GM19324 (cell line): ENCODE measurements around the gene PKD2.
"Not testable (repeated sequence)": the region's sequence is repeated elsewhere in the genome, so short reads cannot be mapped to it uniquely, and the experiment has no call there.

Experiments used
- ATAC-seq: cut with Tn5 transposase; IDR thresholded peaks from one replicate; pipeline ENCODE4 v1.9.1; 2021; ENCODE audit warnings: mild to moderate bottlenecking, moderate library complexity; ENCODE audit not compliant: unreplicated experiment, low FRiP score

PKD2 gene

DNA sequence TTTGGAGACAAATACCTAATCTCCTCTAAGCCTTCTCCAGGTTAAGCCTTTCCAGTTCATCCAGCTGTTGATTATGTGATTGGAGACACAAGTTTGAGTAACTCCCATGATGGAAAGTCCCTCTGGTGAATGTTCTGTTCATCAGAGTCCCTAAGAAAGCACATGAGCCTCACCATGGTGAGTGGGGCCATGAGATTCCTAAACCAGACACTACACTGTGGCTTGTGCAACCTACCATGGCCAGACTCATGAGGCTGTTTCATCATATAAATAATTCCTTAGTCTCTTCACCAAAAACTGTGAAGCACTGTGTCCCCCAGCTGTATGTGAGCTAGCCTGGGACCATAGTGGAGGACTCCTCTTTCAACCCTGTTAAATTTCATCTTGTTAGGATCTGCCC, 14.4 kb downstream of the PKD2 start:
- no peak for ATAC-seq

DNA sequence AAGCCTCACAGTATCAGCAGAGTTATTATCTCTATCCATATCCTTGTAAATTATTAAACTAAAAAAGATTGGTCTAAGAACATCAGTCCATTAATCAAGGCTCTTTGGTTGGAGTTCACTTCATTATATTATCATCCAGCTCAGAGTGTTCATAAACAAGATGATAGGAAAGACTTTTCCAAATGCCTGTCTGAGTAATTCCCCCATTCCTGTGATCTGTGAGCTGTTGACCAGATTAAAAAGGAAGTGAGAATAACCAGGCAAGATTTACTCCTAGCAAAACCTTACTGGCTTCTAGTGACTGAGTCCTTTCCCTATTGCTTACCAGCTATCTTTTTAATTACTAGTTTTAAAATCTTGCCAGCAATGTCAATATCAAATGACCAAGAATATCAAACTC, 14.9 kb downstream of the PKD2 start:
- ATAC-seq = no peak

DNA sequence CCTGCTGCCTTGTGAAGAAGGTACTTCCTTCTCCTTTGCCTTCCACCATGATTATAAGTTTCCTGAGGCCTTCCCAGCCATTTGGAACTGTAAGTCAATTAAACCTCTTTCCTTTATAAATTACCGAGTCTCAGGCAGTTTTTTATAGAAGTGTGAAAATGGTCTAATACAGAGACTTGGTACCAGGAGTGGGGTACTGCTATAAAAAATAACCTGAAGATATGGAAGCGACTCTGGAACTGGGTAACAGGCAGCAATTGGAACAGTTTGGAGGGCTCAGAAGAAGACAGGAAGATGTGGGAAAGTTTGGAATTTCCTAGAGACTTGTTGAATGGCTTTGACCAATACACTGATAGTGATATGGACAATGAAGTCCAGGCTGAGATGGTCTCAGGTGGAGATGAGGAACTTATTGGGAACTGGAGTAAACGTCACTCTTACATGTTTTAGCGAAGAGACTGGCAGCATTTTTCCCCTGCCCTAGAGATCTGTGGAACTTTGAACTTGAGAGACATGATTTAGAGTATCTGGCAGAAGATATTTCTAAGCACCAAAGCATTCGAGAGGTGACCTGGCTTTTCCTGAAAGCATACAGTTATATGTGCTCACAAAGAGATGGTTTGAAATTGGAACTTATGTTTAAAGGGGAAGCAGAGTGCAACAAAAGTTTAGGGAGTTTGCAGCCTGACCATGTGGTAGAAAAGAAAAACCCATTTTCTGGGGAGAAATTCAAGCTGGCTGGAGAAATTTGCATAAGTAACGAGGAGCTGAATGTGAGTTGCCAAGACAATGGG, 18.6 kb downstream of the PKD2 start:
- not testable (repeated sequence) for ATAC-seq

DNA sequence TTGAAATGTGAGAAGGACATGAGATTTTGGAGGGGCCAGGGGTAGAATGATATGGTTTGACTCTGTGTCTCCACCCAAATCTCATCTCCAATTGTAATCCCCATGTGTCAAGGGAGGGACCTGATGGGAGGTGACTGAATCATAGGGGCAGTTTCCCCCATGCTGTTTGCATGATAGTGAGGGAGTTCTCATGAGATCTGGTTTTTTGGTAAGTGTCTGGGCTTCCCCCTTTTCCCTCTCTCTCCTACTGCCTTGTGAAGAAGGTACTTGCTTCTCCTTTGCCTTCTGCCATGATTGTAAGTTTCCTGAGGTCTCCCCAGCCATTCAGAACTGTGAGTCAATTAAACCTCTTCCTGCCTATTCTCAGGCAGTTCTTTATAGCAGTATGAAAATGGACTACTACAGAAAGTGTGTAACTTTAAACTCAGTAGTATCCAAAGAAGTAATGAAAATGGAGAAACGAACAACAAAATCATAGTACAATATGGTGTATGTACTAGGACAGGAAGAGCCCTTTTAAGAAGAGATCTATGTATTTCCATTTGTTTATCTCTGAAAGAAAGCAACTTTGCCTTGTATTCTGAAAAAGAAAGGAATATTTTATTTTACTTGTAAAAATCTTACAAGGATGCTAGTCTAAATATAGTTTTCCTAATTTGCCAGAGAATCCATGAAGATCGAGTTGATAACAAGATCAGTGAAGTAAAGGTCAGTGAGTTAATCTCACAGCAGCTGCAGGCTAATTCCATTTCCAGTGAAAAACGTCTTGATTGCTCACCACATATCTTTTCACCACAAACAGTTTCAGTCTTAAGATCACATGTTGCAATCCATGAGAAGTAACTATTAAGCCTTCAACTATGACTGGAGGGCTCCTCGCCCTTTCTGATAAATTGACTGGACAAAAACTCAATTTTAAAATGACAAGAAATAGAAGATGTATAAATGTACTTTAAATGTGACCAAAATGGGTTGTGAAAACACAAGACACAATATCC, 20.5 kb downstream of the PKD2 start:
- no peak for ATAC-seq

DNA sequence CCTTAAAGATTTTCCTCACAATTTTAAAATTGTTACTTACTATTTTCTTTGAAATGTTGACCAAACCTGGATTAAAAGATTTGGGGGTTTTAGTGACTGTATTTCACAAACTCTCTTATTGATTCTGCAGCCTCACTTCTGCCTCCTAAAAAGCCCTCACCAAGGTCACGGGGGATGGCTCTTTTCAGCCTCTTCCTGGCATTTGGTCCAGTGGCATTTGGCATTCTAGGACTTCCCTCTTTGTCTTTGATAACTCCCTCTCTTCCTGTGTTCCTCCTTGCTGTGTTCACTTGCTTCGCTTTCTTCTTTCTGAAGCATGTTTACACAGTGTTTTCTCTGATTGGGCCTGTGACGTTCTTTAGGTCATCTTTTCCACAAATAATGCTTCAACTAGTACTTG, 21.5 kb downstream of the PKD2 start:
- no peak for ATAC-seq

DNA sequence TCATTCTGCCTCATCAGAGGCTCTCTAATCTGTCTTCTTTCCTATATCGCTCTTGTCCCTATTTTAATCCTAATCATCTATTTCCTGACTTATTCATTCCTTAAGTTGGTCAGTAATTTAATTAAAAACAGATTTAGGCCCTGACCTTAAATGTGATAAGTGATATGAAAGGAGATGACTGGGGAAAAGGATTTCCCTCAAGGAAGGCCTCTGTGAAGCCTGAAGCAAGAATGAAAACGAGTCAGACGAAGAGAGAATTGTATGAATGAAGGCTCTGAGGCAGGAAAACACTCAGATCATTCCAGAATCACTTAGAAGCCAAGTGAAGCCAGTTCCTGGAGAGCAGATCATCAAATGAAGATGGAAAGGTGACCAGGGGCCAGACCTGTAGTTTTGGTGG, 22.1 kb downstream of the PKD2 start:
- ATAC-seq = no peak

DNA sequence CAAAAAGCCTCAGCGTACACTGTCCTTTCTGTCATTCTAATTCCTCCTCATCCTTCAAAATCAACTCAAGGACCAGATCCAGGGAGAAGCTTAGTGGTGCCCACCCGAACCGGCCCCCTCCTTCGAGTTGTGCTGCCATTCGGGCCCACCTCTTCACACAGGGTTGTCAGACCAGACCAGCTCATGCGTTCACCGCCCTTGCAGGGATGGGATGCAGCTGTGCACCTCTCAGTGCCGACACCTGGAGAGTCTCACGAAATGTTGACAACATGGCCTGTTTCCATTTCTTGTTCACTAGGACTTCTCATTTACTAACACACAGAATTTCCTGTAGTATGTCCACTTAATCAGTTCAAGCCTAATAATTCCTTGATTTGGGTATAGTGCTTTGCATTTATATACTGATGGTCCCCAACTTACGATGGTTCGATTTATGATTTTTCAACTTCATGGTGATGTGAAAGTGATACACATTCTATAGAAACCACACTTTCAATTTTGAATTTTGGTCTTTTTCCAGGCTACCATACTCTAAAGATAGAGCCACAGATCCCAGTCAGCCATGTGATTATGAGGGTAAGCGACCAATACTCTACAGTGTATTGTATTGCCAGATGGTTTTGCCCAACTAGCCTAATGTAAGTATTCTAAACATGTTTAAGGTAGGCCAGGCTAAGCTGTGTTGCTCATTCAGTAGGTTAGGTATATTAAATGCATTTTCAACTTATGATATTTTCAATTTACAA, 23.3 kb downstream of the PKD2 start:
- no peak for ATAC-seq

DNA sequence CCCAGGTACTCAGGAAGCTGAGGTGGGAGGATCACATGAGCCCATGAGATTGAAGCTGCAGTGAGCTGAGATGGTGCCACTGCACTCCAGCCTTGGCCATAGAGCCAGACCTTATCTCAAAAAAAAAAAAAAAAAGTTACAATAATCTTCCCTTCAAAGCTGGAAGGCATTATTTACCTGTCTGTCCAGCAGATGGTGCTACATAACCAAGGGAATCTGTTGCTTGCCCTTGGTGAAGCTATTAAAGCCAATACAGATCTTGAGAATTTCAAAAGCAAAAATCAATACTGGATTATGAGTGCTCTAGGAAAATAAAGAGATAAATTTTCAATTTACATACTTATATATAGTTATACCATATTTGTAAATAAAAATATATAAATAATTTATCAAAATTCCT, 25.9 kb downstream of the PKD2 start:
- ATAC-seq = no peak

DNA sequence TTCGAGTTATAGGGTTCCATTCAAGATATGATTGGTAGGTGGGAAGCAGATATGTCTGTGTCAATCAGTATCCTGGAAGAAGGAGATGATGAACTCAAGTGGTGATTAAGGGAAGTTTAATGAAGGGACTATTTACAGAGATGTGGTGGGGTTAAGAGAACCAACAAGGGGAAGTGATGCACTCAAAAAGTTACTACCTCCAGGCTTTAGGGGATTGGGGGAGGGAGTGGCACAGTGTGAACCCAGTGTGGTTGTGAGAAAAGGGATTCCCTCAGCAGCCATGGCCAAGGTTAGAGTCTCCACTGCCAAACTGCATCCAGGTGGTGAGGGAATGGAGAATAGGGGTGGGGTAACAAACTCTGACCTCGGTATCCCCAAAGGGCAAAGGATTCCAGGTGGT, 27.9 kb downstream of the PKD2 start:
- no peak for ATAC-seq

DNA sequence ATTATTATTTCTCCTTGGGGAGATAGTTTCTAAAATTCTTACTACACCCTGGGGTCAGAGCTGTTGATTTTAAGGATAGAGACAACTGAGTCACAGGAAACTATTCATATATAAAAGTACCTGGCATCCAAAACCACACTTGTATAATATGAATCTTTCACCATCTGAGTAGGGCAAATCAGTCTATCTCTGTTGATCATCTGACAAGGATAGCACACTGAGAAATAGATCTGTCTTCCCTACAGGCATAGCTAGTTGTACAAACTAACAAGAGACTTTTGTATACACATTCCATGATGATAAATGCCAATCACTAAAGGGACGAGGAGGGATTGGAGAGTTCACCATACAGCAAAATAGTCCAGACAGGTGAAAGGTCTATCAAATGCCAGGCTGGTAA, 30.0 kb downstream of the PKD2 start:
- ATAC-seq = no peak

DNA sequence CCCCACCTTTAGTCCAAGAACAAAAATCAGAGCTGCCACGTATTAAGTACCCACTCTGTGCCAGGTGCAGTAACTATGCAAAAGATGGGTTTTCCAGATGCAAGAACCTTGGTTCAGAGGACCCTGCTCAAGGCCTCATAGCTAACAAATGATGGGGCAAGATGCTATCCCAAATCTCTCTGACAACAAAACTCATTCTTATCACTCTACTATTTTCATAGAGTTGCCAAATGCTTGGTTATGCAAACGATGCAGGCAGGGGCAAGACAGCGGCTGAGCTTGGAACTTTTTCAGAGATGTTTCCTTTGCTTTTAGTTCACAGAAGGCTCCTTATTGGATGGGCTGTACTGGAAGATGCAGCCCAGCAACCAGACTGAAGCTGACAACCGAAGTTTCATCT, 30.5 kb downstream of the PKD2 start:
- ATAC-seq = no peak

DNA sequence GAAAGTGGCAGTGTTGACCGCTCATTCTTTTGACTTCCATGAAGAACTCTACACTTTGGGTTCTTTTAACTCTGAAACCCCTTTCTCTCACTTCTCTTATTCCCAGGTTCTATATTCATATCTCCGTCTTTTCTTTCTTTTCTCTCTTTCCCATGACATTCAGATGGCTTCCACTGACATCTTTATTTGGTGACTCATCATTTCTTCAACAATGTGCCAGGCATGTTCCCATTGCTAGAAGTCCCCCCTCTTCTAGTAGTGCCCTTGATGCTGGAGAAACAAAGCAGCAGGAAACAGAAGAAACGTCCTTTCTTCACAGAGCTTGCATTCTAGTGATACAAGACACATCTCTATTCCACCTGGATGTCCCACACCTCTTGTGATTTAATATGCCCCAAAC, 33.3 kb downstream of the PKD2 start:
- no peak for ATAC-seq

DNA sequence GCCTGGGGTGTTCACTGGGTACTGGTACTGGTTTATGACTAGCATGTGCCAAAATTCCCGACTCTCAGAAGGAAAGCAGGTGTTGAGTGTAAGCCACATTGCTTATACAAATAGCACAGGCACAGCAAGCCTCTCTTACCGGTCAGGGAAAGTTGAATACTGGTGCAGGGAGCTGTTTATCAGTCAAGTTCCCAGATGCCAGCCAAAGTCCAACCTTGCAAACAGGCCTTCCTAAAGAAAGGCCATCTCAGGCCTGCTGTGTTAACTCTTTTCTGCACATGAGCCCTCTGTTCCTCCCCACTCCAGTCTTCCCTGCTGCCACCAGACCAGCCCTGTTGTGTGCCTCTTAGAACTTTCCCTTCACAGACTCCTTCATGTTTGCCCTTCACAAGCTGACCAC, 34.2 kb downstream of the PKD2 start:
- no peak for ATAC-seq

DNA sequence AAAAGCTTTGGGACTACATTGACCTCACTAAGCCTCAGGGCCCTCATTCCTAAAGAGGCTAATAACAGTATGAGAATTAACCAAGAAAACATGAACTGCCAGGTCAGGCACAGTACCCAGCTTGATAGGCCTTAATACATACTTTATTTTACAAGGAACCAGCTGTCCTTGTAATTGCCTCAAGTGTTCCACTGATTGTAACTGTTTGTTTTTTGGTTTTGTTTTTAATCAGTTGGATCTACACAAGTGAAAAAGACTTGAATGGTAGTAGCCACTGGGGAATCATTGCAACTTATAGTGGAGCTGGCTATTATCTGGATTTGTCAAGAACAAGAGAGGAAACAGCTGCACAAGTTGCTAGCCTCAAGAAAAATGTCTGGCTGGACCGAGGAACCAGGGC, 35.6 kb downstream of the PKD2 start:
- no peak for ATAC-seq

DNA sequence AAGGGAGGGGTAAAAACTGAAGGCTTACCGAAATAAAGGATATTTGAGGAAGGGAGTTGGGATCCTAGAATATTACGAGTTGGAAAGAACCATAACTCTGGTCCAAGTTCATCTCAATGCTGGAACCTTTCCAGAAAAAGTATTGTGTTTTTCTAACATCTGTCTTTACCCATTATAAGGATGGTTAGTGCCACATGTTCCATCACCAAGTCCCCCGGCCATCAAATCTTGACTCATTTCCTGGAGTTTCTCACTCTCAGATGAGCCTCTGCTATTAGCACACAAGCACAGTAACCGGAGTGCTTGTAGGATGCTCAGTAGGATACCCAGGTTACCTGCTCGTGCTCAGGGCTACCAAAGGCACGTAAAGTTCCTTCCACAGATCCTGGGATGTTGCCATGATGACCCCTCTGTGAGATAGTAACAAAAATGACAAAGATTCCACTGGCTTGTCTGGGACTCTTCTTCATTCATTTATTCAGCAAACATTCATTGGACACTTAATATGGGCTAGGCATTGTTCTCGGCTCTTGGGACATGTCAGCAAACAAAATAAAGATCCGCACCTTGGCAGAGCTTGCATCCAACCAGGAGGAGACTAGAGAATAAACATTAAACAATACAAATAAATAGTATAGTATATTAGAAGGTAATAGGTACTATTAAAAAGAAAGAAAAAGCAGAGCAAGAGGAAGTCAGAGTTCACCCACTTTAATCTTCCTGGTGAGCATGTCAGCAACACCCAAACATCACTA, 36.3 kb downstream of the PKD2 start:
- ATAC-seq = no peak

DNA sequence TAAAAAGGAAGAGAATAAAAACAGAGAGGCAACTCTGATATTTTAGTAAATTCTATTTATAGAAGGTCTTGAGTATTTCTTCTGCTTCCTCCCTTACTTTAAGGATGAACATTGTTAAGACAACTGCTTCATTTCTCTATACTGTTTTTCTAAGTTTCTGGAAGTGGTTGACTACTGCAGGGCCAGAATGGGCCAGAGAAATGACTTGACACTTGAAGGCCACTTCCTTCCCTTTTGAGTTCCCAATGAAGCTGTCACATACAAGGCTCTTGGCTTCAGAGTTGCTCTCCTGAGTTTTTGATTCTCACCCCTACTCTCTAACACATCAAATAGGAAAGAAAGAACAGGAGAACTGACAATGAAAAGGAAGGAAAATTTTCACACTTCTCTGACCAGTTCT, 37.6 kb downstream of the PKD2 start:
- no peak for ATAC-seq

DNA sequence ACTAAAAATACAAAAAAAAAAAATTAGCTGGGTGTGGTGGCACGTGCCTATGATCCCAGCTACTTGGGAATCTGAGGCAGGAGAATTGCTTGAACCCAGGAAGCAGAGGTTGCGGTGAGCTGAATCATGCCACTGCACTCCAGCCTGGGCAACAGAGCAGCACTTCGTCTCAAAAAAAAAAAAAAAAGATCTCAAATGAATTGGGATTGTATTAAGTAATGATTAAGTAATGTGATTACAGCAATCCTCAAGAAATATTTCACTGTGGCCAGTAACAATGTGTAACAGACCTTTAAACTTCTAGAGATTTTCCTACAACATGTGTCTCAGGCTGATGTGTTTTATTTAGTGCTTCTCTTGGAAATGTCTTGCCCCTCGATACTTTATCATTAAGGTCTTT, 46.8 kb downstream of the PKD2 start:
- no peak for ATAC-seq

DNA sequence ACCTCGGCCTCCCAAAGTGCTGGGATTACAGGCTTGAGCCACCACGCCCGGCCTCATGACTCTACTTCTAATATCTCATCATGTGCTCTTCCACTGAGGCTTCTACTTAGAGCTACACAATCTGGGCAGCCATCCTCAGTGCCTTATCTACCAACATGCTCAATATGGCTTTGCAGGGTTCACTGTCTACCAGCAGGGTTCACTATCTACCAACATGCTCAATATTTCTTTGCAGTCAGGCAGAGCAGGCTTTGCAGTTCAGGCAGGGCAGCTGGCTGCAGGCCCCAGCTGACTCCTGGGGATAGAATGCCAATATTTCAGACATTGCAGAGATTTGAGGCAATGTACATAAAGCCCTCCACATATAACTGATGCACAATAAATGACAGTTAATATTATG, 47.5 kb downstream of the PKD2 start:
- ATAC-seq = no peak

DNA sequence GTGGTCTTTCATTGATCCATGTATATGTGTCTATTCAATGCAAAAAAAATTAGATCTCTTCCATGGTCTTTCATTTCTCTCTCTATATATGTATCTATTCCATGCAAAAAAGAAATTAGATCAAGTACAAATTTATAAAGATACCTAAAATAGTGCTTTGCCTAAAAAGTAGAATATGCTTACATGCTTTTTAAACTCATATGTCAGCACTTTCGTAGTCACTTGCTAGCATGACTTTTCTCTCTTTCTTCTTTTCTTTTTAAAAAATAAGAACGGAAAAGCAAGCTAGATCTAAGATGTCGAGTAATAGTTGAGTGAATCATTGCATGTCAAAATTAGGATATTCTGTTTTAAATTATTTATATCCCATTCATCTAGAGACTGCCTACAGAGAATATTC, 50.9 kb downstream of the PKD2 start:
- no peak for ATAC-seq

DNA sequence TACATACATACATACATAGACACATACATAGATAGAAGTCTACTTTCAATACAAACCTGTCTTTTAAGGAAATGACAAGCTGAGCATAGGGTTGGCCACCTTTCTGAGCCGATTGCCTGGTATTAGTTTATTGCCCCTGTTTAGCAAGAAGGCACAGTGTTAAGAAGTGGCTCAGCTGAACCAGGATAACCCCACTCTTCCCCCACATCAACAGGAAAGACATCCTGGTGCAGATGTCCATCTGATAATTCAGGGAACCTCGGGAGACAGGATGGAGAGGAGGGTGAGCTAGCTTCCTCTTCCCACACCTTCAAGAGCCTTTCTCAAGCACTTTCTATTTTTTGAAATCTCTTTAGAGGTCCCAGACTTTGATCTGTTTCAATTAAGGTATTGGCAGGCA, 52.3 kb downstream of the PKD2 start:
- no peak for ATAC-seq
